ENCODE data around the gene DOK7.

The DOK7 gene

DNA sequence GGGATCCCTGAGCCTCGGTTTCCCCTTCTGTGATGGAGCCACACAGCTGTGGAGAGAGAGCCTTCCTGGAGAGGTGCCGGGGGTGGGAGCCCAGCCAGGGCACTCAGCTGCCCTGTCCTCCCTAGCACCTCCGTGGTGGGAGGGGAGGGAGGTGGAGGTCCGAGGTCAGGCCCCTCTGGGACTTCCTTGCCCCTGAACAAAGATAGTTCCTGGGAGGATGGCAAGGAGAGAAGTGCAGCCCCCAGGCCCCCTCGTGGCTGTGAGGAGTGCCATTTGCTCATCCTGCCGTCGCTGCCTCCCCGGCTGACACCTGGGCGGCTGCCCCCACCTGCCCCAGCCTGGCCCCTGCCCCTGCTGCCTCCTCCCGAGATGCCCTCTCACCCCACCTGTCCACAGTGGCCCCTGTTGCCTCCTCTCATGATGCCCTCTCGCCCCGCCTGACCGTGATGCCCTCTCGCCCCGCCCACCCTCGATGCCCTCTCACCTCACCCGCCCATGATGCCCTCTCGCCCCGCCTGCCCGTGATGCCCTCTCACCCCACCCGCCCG is 12.7 kb downstream of the DOK7 start:
- DNase-seq (ENCODE audit: low read depth): no peak

DNA sequence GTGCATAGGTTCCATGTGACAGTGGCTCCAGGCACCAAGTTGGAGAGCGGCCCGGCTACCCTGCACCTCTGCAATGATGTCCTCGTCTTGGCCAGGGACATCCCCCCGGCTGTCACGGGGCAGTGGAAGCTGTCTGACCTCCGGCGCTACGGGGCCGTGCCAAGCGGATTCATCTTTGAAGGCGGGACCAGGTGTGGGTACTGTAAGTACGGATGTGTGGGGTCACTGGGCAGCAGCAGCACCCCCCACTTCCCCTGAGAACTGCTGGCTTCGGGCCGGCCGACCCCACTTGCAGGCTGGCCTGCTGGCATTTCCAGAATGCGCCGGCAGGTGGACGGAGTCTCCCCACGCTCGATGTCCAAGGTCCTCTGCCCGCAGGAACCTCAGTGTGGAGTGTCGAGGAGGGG is 13.2 kb downstream of the DOK7 start:
- no peak for DNase-seq (ENCODE audit: low read depth)

DNA sequence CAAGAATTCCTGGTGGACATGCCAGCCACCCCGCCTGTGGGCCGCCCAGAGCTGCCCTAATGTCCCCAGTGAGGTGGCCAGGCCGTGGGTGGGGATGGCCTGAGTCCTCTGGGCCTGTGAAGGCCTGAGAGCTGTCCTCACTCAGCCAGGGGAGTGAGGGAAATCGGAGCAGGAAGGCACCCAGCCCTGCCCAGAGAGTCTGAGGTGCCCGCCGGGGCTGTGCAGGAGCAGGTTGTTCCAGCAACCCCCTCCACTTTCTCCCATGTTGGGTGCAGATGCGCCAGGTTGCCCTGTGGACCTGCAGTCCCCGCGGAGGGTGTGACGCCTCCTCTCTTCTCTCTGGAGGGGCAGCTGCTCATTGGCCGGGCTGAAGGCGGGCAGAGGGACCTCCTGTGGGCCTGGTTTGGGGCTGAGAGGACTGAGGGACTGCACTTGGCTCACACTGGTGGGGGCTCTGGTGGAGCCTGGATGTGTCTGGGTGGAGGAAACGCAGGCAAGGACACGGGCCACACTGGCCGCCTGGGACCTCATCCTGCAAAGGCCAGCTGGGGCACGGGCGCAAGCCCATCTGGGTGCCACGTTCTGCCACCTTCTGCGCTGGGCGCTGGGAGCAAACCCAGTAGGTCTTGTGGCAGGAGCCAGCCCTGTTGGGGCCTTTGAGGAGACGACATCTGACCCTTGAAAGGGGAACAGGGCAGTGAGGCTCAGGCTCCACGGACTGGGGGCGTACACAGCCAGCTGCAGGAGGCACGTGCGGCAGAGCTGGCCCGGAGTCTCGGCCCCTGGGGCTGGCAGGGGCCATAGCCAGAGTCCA is 14.0 kb downstream of the DOK7 start:
- DNase-seq (ENCODE audit: low read depth): no peak

DNA sequence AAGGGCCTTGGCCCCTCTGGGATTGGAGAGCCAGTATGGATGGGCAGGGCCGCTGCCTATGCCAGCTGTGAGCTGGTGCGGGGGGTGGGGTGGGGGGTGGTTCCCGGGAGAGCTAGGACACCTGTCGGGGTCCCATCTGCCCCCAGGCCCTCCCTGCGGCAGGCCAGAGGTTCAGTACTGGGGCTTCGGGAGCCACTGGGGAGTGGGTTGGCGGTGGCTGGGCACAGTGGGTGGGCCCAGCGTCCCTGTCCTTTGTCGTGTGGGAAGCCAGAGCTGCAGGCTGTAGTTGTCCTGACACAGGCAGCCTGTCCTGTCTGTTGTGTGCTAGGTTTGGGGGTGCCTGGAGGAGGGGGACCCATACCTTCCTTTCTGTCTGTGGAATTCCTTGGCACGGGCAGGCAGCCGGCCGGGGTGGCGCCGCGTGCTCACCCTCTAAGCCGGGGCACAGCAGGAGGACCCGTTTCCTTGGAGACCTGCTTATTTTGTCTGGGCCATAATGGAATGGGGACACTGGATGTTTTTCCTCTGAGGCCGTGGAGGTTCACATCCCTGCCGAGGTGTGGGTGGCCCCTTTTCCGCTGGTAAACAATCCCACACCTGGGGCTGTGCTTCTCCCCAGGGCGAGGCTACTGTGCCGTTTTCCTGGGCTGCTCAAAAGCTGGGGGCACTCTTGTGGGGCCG is 14.8 kb downstream of the DOK7 start:
- no peak for DNase-seq (ENCODE audit: low read depth)

DNA sequence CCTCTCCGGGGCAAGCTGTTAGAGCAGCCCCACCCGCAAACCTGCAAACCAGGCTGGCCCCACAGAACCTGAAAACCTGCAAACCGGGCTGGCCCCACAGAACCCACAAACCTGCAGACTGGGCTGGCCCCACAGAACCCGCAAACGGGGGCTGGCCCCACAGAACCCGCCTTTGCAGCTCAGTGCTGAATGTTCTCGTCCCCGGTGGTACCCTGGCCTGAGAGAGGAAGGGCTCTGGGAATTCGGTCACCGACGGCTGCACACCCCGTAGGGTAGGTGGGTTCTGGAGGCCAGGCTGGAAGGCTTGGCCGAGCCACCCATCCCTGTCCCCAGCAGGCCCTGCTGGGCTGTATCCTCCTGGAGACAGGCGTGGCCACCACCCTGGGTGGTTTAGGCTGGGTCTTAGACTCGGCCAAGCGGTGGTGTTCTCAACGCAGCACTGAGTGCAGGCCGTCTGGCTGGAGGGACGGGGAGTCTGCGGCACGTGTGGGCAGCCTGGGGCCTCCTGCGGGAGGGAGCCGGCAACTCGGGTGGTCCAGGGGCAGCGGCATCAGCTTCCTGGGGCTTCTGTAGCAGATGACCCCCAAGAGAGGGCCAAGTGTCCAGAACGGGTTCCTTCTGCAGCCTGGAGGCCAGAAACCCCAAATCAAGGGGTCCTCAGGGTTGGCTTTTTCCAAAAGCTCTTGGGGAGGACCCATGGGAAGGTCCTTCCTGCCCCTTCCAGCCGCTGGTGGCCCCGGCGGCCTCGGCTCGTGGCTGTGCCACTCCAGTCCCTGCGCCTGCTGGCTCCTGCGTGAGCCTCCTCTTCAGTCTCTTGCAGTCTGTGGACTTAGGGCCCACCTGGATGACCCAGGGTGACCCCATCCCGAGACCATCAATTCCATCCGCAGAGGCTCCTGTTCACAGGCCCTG is 15.6 kb downstream of the DOK7 start:
- DNase-seq (ENCODE audit: low read depth): no peak

DNA sequence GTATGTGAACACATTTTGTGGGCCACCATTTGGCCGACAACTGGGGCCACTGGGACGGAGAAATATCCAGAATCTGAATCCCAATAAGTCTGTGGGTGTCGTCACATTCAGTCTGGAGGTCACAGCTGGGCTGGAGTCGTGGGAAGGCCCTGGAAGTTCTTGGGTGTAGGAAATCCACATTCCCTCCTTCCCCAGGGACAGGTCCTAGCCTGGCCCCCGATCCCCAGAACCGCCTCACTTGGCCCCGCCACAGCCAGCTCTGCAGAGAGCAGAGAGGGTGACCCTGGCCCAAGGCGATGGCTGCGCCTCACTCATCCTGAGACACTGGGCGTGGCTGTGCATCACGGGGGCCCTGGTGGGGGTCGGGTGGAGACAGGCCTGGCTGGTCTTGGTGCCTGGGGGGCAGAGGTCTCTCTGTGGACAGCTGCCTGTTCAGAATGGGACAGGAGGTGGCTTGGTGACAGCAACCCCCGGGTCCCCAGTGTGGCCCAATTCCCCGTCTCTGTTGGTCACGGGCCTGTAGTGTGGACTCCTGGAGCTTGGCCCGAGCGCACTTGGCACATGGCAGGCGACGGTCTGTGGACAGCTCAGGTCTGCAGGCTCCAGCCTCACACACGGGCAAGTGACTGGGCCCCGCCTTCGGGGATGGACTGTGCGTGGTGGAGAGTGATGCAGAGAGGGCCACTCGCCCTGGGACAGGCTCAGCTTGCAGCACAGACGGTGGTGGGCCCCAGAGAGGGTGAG is 16.4 kb downstream of the DOK7 start:
- no peak for DNase-seq (ENCODE audit: low read depth)

DNA sequence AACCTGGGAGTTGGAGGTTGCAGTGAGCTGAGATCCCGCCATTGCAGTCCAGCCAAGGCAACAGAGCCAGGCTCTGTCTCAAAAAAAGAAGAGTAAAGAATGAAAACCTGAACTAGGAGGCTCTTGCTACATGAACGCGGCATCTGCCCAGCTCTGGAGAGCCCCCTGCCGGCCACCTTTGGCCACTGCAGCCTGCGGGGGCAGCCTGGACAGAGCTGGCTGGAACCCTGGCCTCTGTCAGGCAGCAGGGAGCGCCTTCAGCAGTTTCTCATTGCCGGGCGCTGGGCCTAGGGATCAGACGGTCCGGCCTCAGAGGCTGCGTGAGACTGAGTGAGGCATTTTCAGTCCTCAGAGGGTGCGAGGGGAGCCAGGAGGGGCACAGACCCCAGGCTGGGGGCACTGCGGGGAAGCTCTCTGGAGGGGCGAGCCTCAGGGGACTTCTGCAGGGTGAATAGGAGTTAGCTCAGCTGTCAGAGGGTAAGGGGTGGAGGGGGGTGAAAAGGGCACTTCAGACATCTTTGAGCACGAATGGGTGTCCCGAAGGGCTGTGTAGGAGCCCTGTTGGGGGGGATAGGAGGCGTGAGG is 17.5 kb downstream of the DOK7 start:
- peak; percentile 58 for DNase-seq (ENCODE audit: low read depth)

DNA sequence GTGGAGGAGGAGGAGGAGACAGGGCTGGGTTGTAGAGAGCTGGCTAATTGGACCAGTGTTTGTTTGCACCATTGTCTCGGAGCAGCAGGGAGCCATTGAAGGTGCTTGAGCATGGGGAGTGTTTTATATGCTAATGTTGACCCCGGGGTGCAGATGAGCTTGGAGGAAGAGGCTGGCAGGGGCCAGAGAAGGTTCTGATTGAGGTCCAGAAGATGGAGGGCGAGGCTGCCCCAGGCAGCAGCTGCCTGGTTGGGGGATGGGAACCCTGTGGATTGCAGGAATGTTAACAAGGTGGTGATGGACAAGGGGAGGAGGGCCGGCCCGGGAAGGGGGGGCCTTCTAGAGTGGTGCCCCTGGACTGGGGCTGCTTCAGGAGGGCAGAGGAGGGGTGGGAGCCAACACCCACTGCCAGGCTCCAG is 18.0 kb downstream of the DOK7 start:
- DNase-seq (ENCODE audit: low read depth): no peak

DNA sequence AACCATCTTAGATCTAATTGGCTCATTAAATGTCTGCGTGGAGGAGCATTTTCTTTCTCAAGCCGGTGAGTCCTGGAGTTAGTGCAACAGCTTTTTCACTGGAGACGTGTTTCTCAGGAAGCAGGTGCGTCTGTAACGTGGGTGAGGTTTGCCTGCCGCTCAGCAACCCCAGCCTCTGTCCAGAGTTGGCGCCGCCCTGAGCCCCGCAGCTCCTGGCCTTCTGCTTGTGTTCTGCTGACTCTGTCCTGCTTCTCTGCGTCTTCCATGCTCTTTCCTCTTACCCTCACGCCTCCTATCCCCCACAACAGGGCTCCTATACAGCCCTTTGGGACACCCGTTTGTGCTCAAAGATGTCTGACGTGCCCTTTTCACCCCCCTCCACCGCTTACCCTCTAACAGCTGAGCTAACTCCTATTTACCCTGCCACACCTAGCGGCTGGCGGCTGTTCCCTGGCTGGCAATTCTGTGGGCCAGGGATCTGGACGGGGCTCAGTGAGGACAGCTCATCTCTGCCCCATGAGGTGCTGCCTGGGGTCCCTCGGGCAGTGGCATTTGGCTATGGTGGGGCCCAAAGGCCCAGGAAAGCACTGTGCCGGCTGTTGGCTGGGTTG is 18.8 kb downstream of the DOK7 start:
- no peak for DNase-seq (ENCODE audit: low read depth)

DNA sequence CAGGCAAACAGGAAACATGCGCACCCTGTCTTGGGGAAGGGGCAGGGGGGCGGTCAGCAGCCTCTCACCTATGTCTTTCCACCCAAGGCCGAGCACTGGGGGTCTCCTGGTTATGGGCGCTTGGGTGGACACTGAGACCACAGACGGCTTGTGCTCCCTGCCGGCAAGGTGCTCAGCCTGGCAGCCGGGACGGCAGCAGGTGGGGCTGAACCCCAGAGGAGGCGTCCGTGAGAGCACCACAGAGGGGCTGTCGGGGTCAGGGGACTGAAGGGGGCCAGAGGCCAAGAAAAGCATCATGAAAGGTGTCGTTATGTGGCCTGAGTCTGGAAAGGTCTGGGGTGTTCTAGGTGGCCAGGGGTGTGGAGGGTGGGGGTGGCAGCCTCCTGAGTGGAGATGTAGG is 19.6 kb downstream of the DOK7 start:
- no peak for DNase-seq (ENCODE audit: low read depth)

DNA sequence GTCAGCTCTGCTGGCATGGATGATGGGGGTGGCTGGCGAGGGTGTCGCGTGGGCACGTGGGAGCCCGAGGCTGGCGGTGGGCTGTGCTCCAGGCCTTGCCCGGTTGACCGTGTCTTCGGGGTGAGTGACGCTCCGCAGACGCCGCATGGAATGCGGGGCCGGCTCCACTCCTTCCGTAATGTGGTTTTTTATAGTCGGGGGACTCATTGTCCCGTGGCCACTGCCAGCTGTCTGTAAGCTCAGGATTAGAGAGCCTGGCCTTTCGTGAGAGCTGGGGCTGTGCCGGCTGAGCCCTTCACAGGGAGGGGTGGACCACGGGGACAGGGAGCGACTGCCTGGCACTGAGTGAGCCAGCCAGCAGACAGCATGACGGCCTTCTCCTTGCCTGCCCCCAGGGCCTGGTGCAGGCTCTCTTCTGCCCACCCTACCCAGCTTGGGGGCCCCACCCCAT is 20.4 kb downstream of the DOK7 start:
- peak; percentile 19 for DNase-seq (ENCODE audit: low read depth)

DNA sequence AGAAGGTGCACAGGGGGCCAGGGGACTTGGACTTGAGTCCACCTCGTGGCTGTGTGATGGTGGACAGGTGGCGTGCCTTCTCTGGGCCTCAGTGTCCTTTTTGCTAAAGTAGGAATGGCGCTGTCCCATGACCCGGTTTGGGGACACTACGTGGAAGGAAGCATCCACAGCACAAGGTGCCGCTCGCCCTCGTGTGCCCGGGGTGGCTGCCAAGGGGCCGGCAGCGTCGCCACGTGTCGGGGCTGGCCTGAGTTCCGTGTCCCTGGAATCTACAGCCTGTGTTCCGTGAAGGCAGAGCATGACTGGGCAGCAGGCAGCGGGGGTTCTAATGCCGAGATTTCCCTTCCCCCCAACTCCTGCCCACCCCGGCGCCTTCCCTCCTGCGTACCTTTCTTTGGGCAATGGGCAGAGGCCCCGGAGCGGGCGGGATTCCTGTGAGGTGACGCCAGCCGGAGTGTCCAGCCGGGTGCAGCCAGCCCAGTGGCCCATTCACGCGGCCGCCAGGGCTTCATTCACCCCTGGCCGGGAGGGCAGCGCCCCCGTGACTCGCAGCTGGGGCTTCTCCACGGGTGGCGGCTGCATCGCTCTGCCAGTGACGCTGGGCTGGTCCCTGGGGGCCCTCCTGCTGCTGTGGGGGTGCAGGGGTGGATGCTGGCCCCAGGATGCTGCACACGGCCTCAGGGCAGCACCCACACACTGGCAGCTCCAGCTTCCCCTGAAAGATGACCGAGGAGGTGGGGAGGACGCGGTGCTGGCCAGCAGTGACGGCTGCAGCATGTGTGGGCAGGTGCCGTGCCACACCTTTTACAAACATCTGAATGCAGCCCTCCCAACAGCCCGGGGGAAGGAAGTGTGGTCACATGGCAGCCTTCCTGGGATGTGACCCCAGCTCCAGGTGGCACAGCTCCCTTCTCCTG is 21.2 kb downstream of the DOK7 start:
- DNase-seq (ENCODE audit: low read depth): peak; percentile 8

DNA sequence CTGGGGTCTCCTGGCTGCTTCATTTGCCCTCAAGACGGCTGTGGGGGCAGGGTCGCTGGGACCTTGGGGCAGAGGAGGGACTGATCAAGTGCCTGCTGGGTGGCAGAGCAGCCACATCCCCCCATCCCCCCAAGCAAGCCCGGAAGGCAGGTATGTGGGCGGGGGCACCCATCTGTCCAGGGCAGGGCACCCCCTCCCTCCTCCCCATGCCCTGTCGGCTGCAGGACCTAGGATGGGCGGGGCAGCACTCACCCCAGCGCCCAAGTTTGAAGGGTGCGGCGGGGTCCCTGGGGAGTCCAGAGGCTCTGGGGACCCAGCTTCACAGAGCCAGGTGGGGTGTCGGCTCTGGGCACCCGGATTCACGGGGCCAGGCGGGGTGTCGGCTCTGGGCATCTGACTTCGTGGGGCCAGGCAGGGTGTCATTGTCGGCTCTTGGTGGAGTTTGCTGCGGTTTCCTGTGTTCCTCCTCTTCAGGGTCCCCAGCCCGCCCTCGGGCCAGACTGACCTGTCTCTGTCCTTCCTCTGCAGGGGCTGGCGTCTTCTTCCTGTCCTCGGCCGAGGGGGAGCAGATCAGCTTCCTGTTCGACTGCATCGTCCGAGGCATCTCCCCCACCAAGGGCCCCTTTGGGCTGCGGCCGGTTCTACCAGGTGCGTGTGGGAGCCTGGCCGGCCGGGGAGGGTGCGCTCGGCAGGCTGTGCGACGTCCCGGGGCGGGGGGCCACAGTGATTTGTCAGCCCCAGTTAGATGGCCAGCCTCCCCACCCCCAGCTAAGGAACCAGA is 22.1 kb downstream of the DOK7 start:
- DNase-seq (ENCODE audit: low read depth): no peak

DNA sequence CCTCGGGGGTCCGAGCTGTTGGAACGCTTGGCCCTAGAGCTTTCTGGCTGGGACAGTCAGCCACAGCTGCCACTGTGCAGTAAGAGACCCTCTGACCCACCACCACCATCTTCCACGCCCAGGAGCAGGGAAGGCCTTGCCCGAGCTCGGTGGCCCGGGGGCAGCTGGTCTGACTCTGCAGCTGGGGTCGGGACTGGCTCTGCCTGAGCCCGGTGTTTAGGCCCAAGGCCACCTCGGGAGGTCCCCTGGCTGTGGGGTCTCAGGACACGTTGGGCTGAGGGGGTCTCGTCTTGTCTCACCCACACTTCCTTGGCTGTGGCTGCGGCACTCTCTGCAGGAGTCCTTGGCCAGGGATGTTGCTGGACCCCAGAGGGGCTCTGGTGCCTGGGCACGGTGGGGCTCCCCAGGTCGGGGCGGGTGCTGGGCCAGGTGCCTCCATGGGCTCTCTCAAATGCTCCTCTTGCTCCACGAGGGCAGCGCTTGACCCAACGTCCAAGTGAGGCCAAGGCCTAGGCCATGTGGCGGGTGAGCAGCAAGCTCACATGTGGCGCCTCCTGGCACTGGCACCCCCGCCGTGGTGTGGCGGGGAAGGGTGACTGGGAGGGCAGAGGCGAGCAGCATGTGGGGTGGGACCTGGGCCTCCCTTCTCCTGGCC is 22.9 kb downstream of the DOK7 start:
- no peak for DNase-seq (ENCODE audit: low read depth)

DNA sequence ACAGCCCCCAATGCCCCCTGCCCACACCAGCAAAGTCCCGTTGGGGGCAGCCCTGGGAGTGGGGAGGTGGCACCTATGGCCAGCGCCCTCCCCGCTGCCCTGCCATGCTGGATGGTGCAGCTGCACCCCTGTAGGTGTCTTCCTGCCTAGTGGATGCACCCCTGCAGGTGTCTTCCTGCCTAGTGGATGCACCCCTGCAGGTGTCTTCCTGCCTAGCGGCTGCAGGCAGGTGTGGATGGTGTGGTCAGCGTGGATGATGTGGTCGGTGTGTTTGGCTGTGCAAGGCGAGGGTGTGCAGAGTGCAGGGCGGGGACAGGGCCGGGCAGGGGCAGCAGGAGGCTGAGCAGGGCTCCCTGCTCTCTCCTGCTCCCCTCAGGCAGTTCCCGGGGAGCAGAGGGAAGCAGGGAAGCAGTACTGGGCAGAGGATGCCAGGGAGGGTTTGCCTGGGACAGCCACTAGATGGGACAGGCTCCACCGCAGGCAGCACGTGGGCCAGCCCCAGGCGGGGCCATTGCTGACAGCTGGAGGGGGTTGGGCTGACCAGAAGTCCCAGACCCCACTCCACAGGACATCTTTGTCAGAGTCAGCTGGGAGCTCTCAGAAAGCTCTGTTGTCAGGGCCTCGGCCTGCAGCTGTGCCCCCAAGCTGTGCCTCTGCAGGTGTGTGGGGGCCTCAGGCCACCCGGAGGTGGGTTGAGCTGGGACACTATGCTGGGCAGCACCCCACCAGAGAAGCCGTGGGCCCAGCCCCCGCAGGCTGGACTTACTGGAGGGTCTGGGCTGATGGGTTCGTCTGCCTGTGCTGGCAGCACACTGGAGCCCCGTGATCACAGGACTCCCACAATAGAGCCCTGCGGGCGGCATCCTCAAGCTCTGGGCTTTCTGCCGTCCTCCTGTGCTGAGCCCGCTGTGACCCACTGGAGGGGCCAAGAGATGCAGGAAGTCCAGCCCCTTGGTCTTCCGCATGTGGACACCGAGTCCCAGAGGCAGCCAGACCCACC is 23.7 kb downstream of the DOK7 start:
- no peak for DNase-seq (ENCODE audit: low read depth)

DNA sequence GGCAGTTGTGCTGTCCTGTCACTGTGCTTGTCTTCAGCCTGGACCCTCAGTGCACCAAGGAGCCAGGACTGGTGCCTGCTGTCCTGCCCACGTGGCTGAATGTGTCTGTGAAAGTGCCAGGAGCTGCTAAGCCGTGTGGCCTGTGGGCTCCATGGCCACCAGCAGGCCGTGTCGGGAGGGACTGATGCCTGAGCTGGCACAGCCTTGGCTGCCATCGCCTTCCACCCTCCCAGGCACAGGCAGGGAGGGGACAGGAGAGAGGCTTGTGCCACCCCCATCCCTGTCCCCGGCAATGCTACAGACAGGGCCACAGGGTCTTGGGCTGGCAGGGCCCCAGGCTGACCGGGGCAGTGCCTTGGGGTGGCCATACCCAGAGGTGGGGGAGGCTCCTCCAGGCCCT is 24.8 kb downstream of the DOK7 start:
- no peak for DNase-seq (ENCODE audit: low read depth)

DNA sequence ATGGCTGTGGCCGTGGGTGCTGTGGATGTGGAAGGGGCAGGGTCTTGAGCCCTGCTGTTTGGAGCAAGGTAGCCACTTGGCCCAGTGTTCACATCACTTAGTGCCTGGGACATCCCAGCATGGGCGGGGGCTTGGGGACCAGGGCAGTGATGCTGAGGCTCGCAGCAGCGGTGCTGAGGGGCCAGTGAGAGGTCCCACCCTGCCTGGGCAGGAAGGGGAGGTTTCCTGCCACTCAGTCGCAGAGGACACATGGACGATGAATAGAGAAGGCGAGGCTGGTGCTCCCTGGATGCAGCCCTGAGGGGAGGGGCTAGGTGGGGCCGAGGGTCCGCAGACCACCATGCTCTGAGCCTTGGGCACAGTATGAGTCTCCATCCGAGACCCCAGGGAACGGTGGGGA is 25.7 kb downstream of the DOK7 start:
- no peak for DNase-seq (ENCODE audit: low read depth)
